Smooth muscle cell of the brain vasculature (primary cell): ENCODE data around the gene PLA1A.
"Not testable (repeated sequence)": the region's sequence is repeated elsewhere in the genome, so short reads cannot be mapped to it uniquely, and the experiment has no call there.

Source experiments
- DNase-seq: peaks from one replicate; pipeline ENCODE4 v3.0.0-alpha.2; 2012; ENCODE audit warnings: low read depth, low spot score

The PLA1A gene

GRCh38 chr3:119579366-119580066 is 18.2 kb upstream of the PLA1A start, which contains the start of gene ADPRH:
TSS of gene ADPRH (plus strand) at chr3:119579492. CDS start at chr3:119582170, 2,678 bp downstream.
- DNase-seq: peak; percentile 24

DNA sequence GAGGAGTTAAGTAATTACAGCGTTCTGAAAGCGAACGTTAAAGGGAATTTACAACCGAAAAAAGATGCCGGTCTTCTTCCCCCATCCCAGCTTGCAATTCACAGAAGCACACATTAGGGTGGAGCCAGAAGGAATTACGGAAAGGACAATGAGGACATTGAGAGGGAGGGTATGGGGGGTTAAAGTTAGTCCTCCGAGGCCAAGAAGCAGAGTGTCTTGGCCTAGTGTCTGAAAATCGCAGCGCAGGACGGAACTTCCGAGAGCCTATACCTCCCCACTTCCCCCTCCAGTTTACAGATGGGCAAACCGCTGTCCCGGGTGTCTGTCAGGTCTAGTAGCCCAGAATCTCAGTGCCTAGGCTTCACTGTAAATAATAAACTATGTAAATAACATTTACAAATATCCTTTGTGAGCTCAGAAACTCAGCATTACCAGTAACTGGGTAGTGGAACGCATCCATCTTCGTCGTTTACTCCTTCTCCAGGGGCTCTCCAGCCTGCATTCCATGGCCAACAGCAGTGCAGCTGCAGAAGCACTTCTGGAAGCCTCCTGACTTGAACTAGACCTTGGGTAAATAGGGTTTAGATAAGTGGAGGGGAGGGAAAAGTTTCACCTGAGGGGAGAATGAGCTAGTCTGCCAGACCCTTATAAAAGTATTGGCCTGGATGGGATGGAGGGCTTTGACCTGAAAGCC is 17.5 kb upstream of the PLA1A start:
- DNase-seq: no peak

DNA sequence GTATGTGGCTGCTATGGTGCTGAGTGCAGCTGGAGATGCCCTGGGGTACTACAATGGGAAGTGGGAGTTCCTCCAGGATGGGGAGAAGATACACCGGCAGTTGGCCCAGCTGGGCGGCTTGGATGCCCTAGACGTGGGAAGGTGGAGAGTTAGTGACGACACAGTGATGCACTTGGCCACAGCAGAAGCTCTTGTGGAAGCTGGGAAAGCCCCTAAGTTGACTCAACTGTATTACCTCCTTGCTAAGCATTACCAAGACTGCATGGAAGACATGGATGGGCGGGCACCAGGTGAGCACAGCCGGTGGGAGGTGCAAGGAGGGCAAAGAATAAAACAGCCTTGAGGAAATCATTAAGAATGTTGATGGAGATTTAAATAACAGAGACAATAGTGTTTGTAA is 15.5 kb upstream of the PLA1A start:
- DNase-seq: no peak

DNA sequence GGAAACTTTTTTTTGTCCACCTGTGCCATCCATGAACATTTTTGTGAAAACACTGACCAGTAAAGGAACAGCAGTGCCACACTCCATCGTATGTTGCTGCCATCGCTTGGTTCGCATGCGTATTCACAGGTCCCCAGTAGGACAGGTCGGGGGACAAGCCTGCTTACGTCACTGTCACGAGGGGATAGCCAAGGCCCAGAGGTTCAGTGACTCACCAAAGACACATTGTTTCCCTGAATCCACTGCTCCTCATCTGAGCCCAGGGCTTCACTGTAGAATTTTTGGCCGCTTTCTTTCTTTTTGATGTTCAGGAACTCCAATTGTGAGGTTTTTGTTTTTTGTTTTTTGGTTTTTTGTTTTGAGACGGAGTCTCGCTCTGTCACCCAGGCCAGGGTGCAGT is 12.5 kb upstream of the PLA1A start:
- no peak for DNase-seq

GRCh38 chr3:119585856-119586570 is 11.7 kb upstream of the PLA1A start:
- no peak for DNase-seq

- DNase-seq: no peak
Measured at GRCh38 chr3:119586733-119587172, 10.9 kb upstream of the PLA1A start.

DNA sequence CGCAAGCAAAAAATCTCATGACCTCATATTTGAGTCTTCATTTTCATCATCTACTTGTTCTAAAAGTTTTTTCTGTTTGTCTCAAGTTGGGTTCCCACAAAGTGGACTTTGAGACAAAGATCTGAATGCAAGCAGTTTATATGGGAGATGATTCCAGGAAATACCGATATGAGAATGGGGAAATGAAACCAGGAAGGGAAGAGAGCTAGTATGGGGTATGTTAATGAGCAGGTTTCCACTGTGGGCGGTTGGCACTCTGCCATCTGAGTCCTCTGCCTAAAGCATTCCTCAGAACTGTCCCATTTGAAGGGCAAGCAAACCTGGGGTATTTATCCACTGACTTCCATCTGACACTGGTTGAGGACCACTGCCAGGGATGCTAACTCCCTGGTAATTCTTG is 9.6 kb upstream of the PLA1A start:
- DNase-seq: no peak

DNA sequence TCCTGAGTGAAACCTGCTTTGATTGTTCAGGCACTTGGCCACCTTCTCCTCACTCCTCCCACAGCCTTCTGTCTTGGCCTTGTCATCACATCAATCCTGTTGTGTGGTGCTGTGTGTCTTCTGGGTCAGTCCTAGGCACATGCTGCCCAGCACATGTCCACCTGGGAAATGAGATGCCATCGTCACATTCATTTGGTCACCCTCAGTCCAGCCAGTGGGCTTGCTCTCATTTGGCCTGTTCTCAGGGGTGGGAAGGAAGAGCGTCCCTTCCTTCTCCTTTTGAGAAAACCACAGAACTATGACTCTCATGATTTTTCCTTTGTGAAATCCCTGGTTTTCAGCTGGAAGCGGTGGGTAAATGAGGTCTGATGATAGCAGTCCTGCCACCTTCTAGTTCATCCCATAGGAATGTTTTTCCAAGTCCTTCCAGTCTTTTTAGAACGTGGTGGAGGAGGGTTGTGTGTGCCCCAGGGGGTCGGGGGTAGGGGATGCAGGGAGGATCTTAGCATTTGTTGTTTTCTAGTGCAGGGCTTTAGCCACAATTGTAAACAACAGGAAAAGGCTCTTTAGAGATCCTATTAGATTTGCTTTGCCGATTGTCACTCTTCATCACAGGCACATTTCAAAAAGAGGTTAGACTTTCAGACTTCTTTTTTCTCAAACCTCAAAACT is 8.4 kb upstream of the PLA1A start:
- no peak for DNase-seq

DNA sequence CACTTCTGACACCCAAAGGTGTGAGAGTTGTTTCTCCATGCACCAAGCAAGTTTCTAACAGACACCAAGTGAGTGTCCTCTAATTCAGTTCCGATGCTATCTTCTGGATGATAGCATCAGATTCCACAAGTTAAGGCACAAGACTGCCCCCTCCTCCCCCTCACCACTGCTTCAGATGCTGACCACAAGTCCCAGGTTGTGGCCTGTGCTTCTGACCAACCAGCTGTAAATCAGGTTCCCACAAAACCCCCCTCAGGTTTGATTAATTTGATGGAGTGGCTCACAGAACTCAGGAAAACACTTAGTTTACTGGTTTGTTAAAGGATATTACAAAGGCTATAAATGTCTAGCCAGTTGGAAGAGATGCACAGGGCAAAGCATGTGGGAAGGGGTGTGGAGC is 7.0 kb upstream of the PLA1A start:
- no peak for DNase-seq

- no peak for DNase-seq
Measured at GRCh38 chr3:119592861-119593260, 4.8 kb upstream of the PLA1A start.

DNA sequence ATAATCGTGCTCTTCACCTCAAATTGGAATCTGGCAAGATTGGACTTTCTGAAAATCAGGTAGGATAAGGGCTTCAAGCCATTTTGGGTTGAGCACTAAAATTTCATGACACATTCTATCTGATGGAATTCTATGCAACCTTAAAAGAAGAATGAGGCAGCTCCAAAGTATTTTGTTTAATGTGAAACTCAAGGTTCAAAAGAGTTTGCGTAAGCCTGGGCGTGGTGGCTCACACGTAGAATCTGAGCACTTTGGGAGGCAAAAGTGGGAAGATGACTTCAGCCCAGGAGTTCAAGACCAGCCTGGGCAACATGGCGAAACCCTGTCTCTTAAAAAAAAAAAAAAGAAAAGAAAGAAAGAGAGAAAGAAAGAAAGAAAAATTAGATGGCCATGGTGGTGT is 3.6 kb upstream of the PLA1A start:
- DNase-seq: no peak

DNA sequence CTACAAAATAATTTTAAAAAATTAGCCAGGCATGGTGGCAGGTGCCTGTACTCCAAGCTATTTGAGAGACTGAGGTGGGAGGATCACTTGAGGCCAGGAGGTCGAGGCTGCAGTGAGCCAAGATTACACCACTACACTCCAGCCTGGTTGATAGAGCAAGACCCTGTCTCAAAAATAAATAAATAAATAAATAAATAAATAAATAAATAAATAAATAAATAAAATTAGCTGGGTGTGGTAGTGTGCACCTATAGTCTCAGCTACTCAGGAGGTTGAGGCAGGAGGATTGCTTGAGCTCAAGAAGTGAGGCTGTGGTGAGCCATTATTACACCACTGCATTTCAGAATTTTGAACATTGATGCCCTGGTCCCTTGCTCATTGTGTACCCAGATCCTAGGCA is 2.8 kb upstream of the PLA1A start:
- not testable (repeated sequence) for DNase-seq

DNA sequence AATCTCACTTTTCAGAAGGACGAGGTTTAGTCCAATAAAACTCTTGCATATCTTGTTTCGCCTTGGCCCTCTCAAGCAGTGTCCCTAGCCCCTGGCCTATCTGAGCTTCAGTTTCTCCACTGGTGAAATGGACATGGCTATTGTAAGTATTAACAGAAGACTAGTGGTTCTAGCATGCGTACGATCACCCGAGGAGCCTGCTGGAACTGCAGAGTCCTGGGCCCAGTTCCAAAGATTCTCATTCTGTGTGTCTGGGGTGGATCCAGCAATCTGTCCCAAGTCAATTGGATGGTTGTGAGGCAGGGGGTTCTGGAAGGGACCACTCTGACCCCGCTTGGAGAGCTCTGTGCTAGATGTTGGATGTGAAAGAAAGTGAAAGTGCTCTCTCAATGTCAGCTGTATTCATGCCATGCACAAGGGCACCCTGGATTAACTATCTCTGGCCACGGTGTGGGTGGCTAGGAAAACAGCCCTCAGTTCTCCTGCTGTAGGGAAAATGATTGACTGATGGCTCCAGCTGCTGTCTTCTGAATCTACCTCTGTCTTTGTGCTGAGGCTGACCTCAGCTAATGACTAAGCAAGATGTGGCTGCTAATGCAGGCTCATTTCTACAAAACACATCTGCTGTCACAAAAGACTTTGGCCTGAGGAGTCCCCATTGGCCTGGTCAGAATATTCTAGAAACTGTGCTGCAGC is 1.9 kb upstream of the PLA1A start:
- no peak for DNase-seq

DNA sequence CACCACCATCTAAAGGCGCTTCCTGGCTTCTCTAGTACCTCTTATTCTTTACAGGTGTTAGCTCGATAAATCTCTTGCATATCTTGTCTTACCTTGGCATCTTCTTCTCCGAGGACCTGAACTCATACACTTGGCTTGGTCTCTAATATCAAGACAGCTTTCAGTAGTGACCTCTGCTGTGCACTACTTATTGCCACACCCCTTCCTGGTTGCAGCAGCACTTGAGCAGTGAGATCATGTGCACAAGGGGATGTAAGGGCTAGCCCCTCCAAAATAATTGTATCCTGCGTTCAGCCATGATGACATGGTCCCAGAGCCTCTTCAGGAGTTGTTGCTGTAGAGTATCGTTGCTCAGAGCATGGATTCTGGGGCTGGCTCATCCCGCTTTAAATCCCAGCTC is 1.3 kb upstream of the PLA1A start:
- no peak for DNase-seq

DNA sequence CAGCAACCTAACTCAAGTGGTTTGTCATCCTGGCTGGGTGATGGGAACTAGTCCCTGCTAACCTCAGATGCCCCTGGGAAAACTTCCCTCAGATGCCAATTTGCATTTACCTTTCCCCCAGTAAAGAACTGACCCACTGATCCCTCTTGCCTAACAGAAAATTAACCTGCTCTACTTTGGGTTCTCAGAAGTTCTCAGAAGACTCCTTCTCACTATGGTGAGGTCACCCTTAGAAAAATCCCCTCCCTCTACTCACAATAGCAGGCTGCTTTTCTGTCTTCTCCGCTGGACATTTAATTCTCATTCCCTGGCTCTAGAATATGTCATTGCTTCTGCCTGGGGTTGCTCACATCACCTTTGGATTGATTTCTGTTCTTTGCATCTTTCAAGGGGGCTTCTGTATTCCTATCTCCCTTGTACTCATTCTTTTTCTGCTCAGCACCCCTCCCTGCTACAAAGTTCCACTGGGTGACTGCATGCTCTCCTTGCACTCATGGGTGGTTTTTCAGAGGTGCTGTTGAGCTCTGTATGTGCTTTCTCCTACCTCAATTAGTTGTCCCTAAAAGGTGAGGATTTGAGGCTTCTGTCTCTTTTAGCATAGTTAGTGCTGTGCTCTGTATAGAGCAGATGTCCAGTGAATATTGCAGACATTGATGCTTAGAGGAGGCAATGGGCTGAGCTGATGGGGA is 869 bp downstream of the PLA1A start:
- DNase-seq: no peak

GRCh38 chr3:119599558-119600174 is 2.0 kb downstream of the PLA1A start:
- DNase-seq: no peak

DNA sequence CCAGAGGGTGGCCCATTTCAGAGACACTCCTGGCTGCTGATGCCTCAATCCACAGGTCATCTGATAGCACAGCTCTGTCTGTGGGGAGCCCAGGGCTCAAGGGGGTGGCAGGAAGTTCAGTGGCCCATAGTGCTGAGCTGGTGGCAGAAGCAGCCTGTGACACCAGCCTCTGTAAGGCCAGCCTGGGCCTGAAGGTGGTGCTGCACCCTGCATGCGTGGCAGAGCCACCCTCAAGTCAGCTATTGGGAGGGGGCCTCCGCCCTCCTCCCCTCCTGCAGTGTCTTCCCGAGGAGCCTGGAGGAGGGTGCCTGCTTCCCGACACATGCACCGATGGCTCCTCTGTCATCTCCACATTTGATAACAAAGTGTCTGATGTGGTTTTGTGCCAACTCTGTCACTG is 3.0 kb downstream of the PLA1A start:
- DNase-seq: no peak

DNA sequence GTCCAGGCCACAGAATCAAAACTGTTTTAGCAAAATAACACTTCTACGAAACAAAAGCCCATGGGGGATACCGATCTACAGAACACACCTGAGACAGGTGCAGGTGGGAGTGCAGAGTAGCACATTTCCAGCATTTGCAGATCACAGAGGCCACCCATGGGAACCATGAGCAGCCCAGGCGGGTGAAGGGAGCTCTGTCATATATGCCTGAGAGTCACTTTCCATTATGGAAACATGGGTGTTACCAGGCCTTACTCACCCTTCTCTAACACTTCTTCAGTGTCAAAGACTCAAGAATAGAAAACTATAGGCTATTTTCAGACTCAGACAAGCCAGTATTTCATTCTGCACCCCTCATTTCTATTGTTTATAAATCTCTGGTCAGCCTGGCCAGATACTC is 3.5 kb downstream of the PLA1A start:
- DNase-seq: no peak

- DNase-seq: no peak
Measured at GRCh38 chr3:119602676-119603075, 5.0 kb downstream of the PLA1A start.

DNA sequence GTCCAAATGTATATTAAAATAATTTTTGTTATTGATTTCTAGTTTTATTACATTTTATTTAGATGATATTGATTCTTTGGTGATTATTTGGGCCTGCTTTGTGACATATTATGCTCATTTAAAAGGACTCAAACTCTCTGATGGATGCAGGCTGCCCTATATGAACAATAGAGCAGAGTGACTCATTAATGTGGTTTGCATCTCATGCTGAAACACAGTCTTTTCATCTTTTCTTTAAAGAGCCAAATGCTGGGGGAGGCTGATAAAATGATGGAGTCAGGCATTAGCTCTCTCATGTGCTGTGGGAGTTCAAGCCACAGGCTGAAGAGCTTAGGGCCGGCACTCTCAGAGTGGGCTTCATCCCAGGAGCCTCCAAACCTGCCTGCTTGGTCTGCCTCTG is 7.2 kb downstream of the PLA1A start:
- DNase-seq: no peak
